ACC112 (cell line): Measurements from ENCODE around the gene LYSMD3.

Experiments
- H2AFZ ChIP-seq: fragments of 200-600 bp; sonication (generic); one replicate; pipeline ENCODE4 v1.6.0; 2017; ENCODE audit warnings: antibody characterized with exemption, low read length; ENCODE audit not compliant: unreplicated experiment
- H3K27ac ChIP-seq: fragments of 200-600 bp; sonication (generic); 2 replicates; pipeline ENCODE4 v1.5.1; 2014; ENCODE audit warnings: low read depth, mild to moderate bottlenecking, antibody characterized with exemption, low read length, moderate library complexity
- H3K27me3 ChIP-seq: fragments of 200-600 bp; sonication (generic); 2 replicates; pipeline ENCODE4 v1.6.1; 2014; ENCODE audit warnings: mild to moderate bottlenecking, antibody characterized with exemption, low read length, moderate library complexity, mixed read lengths; ENCODE audit not compliant: insufficient read depth
- H3K36me3 ChIP-seq: fragments of 200-600 bp; sonication (generic); 2 replicates; pipeline ENCODE4 v1.6.1; 2016; ENCODE audit warnings: mild to moderate bottlenecking, antibody characterized with exemption, low read length, moderate library complexity, mixed read lengths; ENCODE audit not compliant: insufficient read depth
- H3K4me1 ChIP-seq: fragments of 200-600 bp; sonication (generic); one replicate; pipeline ENCODE4 v1.6.1; 2016; ENCODE audit warnings: low read length, mixed read lengths; ENCODE audit not compliant: insufficient read depth, unreplicated experiment, control insufficient read depth
- H3K4me3 ChIP-seq: fragments of 200-600 bp; sonication (generic); 2 replicates; pipeline ENCODE4 v1.5.1; 2014; ENCODE audit warnings: mild to moderate bottlenecking, low read depth, low read length
- H3K79me2 ChIP-seq: fragments of 200-600 bp; sonication (generic); one replicate; pipeline ENCODE4 v1.6.0; 2016; ENCODE audit warnings: low read length; ENCODE audit not compliant: control insufficient read depth, unreplicated experiment, insufficient read depth

Gene LYSMD3

GRCh38 chr5:90558344-90559192, 29.2 kb upstream of the LYSMD3 start, which contains the start of gene ADGRV1:
Gene ADGRV1 (plus strand): TSS chr5:90558797. CDS start chr5:90558896, 99 bp downstream.
- H3K27ac ChIP-seq: no peak within 1 kb of the TSS
- H3K4me1 ChIP-seq: no peaks in the 10 kb centered on the region
- H3K36me3 ChIP-seq: no peaks in the 10 kb centered on the region
- no peak within 1 kb of the TSS for H2AFZ ChIP-seq
- H3K79me2 ChIP-seq: no peaks in the 10 kb centered on the region
- peaks cover 98% of the 10 kb centered on the region for H3K27me3 ChIP-seq
- peak within 1 kb of the TSS; percentile 57 for H3K4me3 ChIP-seq

GRCh38 chr5:90557871-90558270, 28.5 kb upstream of the LYSMD3 start:
- H3K27me3 ChIP-seq: peaks cover 98% of the 10 kb centered on the region
- no peak overlapping the region for H2AFZ ChIP-seq
- peak overlapping the region; percentile 57 for H3K4me3 ChIP-seq
- H3K79me2 ChIP-seq: no peaks in the 10 kb centered on the region
- no peak overlapping the region for H3K27ac ChIP-seq
- no peaks in the 10 kb centered on the region for H3K36me3 ChIP-seq
- H3K4me1 ChIP-seq: no peaks in the 10 kb centered on the region

GRCh38 chr5:90557391-90557790, 28.0 kb upstream of the LYSMD3 start:
- Histone ChIP-seq H3K4me3 (no peak overlapping the region), H3K79me2 (no peaks in the 10 kb centered on the region), H3K27ac (no peak overlapping the region), H3K36me3 (no peaks in the 10 kb centered on the region), H2AFZ (no peak overlapping the region), H3K4me1 (no peaks in the 10 kb centered on the region), H3K27me3 (peaks cover 99% of the 10 kb centered on the region)

GRCh38 chr5:90555666-90556065, 26.3 kb upstream of the LYSMD3 start:
- Histone ChIP-seq H3K27ac (no peak overlapping the region), H3K36me3 (no peaks in the 10 kb centered on the region), H3K4me1 (no peaks in the 10 kb centered on the region), H2AFZ (no peak overlapping the region), H3K4me3 (no peak overlapping the region), H3K79me2 (no peaks in the 10 kb centered on the region), H3K27me3 (peaks cover 96% of the 10 kb centered on the region)

GRCh38 chr5:90554358-90555006, 25.1 kb upstream of the LYSMD3 start:
- H3K4me3 ChIP-seq: no peak overlapping the region
- H3K27ac ChIP-seq: no peak overlapping the region
- no peaks in the 10 kb centered on the region for H3K4me1 ChIP-seq
- H3K27me3 ChIP-seq: peaks cover 92% of the 10 kb centered on the region
- H2AFZ ChIP-seq: no peak overlapping the region
- H3K36me3 ChIP-seq: no peaks in the 10 kb centered on the region
- no peaks in the 10 kb centered on the region for H3K79me2 ChIP-seq

GRCh38 chr5:90553711-90554110, 24.3 kb upstream of the LYSMD3 start:
- Histone ChIP-seq H3K79me2 (no peaks in the 10 kb centered on the region), H3K27me3 (peaks cover 91% of the 10 kb centered on the region), H3K36me3 (no peaks in the 10 kb centered on the region), H2AFZ (no peak overlapping the region), H3K4me1 (no peaks in the 10 kb centered on the region), H3K27ac (no peak overlapping the region), H3K4me3 (no peak overlapping the region)

- H3K36me3 ChIP-seq: no peaks in the 10 kb centered on the region
- no peak overlapping the region for H3K27ac ChIP-seq
- H3K4me1 ChIP-seq: no peaks in the 10 kb centered on the region
- H3K27me3 ChIP-seq: peaks cover 91% of the 10 kb centered on the region
- H3K4me3 ChIP-seq: no peak overlapping the region
- H2AFZ ChIP-seq: no peak overlapping the region
- no peaks in the 10 kb centered on the region for H3K79me2 ChIP-seq
These were observed 22.0 kb upstream of the LYSMD3 start for GRCh38 chr5:90551376-90551775.

- no peaks in the 10 kb centered on the region for H3K4me1 ChIP-seq
- H3K4me3 ChIP-seq: no peak overlapping the region
- no peak overlapping the region for H3K27ac ChIP-seq
- no peaks in the 10 kb centered on the region for H3K79me2 ChIP-seq
- H3K27me3 ChIP-seq: peaks cover 90% of the 10 kb centered on the region
- no peaks in the 10 kb centered on the region for H3K36me3 ChIP-seq
- H2AFZ ChIP-seq: no peak overlapping the region
These were observed 21.6 kb upstream of the LYSMD3 start for GRCh38 chr5:90550963-90551362.

- Histone ChIP-seq H3K27ac (no peak overlapping the region), H3K79me2 (no peaks in the 10 kb centered on the region), H3K27me3 (peaks cover 88% of the 10 kb centered on the region), H3K36me3 (no peaks in the 10 kb centered on the region), H2AFZ (no peak overlapping the region), H3K4me1 (no peaks in the 10 kb centered on the region), H3K4me3 (no peak overlapping the region)
These were observed 20.4 kb upstream of the LYSMD3 start for GRCh38 chr5:90549729-90550275.

GRCh38 chr5:90549223-90549622, 19.8 kb upstream of the LYSMD3 start:
- H3K27me3 ChIP-seq: peaks cover 88% of the 10 kb centered on the region

More at GRCh38 chr5:90549223-90549622, 19.8 kb upstream of the LYSMD3 start:
- Histone ChIP-seq H3K79me2 (no peaks in the 10 kb centered on the region), H2AFZ (no peak overlapping the region), H3K27ac (no peak overlapping the region), H3K36me3 (no peaks in the 10 kb centered on the region), H3K4me1 (no peaks in the 10 kb centered on the region), H3K4me3 (no peak overlapping the region)
